Stimulated activated CD8-positive, alpha-beta memory T cell treated with anti-CD3 and anti-CD28 coated beads, Interleukin-4, amount 100 ng/mL, for 4 hours (primary cell): Measurements from ENCODE around the gene SMIM22.

Experiments
- DNase-seq, 2 donors: peaks; one replicate each; pipeline ENCODE4 v3.0.0-alpha.2; 2020; ENCODE audit warnings: low read depth in 2 of 2, low spot score in 1 of 2

The SMIM22 gene

GRCh38 chr16:4814542-4815173 lies 19.5 kb downstream of the SMIM22 start:
- no peak for DNase-seq

GRCh38 chr16:4820652-4821051 lies 25.5 kb downstream of the SMIM22 start:
- no peak for DNase-seq

- DNase-seq = no peak
Measured at GRCh38 chr16:4825196-4825595, 30.0 kb downstream of the SMIM22 start.

- DNase-seq = no peak
Measured at GRCh38 chr16:4826526-4826925, 31.4 kb downstream of the SMIM22 start.

- DNase-seq = no peak
Measured at GRCh38 chr16:4826980-4827379, 31.8 kb downstream of the SMIM22 start.

- no peak for DNase-seq
Measured at GRCh38 chr16:4828567-4829321, 33.6 kb downstream of the SMIM22 start.

GRCh38 chr16:4830408-4830807 lies 35.2 kb downstream of the SMIM22 start:
- no peak for DNase-seq

GRCh38 chr16:4831616-4832015 lies 36.4 kb downstream of the SMIM22 start:
- DNase-seq = no peak

GRCh38 chr16:4832698-4833343 lies 37.7 kb downstream of the SMIM22 start:
- no peak for DNase-seq

GRCh38 chr16:4833584-4833983 lies 38.4 kb downstream of the SMIM22 start:
- no peak for DNase-seq

GRCh38 chr16:4836727-4837126 lies 41.6 kb downstream of the SMIM22 start:
- no peak for DNase-seq

- DNase-seq = no peak
Measured at GRCh38 chr16:4837733-4838501, 42.7 kb downstream of the SMIM22 start.

GRCh38 chr16:4839942-4840341 lies 44.8 kb downstream of the SMIM22 start:
- no peak for DNase-seq

GRCh38 chr16:4840984-4841383 lies 45.8 kb downstream of the SMIM22 start:
- DNase-seq = no peak
